SW480 (cell line): ENCODE measurements around the gene ZNF541.

Source experiments
- DNase-seq: peaks from one replicate; pipeline ENCODE4 v3.0.0-alpha.2; 2016; ENCODE audit warnings: low spot score

The ZNF541 gene

DNA sequence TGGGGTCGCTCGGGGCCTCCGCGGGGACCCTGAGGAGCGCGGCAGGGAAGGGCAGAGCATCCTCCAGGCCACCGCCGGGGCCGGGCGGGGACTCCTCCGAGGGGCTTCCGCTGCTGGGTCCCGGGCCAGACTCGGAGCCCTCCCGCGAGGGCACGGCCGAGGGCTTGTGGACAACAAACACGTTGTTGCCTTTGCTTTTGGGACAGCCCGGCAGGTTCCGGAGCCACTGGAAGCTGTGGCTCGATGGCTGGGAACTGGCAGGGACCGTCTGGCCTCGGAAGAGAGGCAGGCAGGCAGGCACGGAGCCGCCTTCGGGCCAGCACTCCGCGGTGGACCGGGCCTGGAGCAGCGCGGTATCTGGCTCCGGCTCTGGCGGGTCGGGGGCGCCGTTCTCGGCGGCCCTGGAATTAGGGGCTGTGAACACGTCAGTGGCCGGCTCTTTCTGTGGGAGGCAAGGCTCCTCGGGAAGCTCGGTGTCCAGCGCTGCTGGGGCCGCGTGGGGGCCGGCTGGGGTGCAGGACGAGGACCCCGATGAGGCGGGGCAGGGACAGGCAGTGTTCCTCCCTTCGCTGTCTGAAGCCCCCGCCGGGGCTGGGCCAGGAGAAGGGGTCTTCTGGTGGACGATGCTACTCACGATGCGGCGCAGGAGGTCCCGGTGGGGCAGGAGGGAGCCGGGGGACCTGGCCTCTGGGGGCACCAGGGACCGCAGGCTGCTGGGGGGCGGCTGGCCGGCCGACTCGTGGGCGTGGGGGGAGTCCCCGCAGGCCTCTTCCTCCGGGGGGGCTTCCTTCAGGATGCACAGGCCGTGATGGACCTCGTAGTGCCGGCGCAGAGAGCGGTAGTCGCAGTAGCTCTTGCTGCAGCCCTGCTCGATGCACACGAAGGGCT, 27.6 kb downstream of the ZNF541 start:
- no peak for DNase-seq

DNA sequence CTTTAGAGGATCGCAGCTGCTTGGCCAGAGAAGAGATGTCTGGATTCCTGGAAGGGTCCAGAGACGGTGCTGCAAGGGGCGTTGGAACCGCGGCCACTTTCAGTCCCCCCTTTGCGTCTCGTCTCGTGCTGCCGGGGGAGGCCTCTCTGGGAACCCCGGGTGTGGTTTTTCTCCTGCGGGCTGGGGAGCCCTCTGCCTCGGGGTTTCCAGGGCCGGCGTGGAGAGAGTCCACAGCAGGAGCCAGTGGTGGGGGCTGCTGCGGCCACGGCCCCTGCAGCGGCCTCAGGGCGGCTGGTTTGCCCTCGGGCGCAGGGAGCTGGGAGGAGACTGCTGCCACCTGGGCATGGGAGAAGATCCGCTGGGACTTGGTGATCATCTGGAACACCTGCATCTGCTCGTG, 28.5 kb downstream of the ZNF541 start:
- DNase-seq, result no peak

DNA sequence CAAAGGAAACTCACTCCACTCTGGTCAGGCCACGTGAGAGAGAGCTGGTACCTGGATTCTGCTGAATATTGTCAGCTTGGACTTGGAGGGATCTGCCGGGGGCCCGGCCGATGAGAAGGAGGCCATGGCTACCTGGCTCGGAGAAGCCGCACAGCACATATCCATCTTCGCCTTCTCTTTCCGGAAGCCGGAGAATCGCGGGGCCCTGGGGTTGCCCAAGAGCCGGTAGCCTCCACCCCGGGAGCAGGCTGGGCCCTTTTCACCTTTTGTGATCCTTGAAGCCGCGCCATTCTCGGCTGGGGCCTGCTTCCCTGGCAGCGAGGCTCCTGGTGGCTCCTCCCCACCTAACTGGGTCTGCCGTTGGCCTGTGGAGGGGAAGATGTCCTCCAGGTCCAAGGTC, 28.9 kb downstream of the ZNF541 start:
- DNase-seq, result no peak

GRCh38 chr19:47542030-47542475, 30.9 kb downstream of the ZNF541 start:
- no peak for DNase-seq

GRCh38 chr19:47541518-47541917, 31.4 kb downstream of the ZNF541 start:
- no peak for DNase-seq

DNA sequence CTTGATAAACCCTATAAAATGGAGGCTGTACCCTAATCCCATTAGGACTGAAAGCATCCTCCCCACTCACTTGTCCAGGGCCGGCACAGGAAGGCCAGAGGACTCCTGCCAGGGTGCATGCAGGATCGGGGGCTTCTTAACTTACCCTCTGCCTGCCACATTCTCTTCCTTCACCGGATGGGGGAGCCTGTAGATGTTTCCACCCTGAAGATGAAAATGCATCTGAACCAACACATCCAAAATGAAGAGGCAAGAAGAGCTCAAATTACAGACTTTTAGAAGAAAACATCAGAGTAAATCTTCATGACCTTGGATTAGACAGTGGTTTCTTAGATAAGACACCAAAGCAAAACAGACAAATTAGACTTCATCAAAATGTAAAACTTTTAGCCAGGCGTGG, 32.2 kb downstream of the ZNF541 start:
- DNase-seq, result no peak

DNA sequence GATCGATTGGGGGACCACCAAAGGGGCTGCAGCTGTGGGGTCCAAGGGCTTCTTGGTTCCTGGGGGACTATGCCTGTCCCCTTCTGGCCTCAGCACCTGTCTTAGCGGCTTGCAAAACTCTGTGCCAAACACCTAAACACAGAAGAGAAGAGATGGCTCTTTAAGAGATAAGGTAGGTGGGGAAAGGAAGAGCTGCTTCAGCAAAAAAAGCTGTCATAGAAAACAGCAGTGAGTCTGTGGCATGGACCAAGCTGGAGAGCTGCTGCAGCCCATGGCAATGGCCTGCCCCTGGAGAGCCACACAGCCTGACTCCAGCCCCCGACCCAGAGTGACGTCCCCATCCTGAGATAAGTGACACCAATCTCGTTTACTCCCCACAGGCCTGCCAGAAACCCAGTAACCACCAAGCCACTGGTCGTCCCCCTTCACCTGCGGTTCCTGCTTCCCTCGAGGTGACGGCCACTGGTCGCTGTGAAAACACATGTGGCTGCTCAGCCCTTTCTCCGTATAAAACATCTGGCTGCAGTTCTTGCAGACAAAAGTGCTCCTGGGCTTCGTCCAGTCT, 33.1 kb downstream of the ZNF541 start:
- no peak for DNase-seq

DNA sequence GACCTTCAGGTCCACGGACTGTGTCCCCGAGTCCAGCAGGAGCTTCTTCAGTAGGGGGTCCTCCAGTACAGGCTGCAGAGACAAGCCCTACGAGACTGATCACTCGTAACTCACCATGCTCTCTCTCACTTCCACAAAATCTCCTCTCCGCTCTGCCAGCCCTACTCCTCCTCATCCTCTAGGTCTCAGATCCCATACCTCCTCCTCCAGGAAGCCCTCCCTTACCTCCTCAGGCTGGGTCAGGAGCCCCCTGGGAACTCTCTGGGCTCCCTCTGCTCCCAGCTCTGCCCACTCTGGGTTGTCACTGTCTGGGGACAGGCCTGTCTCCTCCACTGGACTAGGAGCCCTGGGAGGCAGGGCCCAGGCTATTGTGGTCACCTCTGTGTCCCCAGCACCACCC, 34.1 kb downstream of the ZNF541 start:
- no peak for DNase-seq

GRCh38 chr19:47537493-47537892, 35.5 kb downstream of the ZNF541 start:
- no peak for DNase-seq

DNA sequence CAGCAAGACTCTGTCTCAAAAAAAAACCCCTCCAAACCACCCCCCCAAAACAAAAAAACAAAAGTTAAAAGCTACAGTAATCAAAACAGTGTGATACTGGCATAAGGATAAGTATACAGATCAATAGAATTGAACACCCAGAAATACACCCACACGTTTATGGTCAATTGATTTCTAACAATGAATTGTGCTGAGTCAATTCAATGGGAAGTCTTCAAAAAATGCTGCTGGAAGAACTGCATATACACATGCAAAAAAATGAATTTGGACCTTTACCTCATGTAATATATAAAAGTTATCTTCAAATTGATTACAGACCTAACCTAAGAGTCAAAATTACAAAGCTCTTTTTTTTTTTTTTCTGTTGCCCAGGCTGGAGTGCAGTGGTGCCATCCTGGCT, 38.3 kb downstream of the ZNF541 start:
- no peak for DNase-seq

DNA sequence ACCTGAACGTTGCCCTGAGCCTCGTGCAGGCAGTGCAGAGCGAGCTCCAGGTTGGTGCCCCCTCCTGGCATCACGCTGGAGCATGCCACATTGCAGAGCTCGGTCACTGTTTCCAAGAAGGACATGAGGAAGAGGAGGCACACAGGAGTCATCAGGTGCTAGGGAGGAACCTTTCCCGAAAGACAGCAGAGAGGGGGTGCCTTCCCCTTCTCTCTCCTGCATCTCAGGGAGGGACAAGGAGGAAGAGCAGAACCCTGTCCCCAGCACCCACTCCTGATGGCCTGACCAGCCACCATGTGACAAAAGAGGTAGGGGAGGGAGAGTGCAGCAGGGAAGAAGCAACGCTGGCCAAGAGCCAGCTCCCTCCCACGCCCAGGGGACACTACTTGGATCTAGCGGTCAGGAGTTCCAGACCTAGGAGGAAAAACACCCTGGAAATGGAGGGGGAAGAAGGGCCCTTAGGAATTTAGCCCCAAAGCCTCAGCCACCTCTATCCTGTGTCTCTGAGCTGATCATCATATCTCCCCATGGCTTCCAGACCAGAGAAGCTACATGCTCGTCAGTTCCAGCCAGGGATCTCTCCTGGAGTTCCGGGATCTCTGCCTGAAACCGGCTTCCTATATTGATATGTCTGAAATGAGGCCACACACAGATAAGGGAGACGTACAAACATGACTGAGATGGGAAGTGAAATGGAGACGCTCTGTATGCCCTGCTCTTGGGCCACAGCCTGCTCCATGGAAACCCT, 41.1 kb downstream of the ZNF541 start:
- no peak for DNase-seq

- DNase-seq, result no peak
Measured at GRCh38 chr19:47529018-47529742, 43.8 kb downstream of the ZNF541 start.

- DNase-seq, result no peak
Measured at GRCh38 chr19:47526798-47527197, 46.1 kb downstream of the ZNF541 start.

- no peak for DNase-seq
Measured at GRCh38 chr19:47523473-47523872, 49.5 kb downstream of the ZNF541 start.
